Breast epithelium (tissue), 4 donors: ENCODE results near the gene GCDH. TPM values are rescaled to one million over a fixed set of nuclear protein-coding genes. Genes with fewer than 3 reads are reported as not detected.

Experiments used
- DNase-seq, 2 donors: peaks; one replicate each; pipeline ENCODE4 v3.0.0-alpha.2; 2019; ENCODE audit warnings: low spot score in 2 of 2
- H3K27ac ChIP-seq, 2 donors: fragments of 200-600 bp; sonication (generic) in 1 of 2; one replicate each; pipeline ENCODE4 v1.5.1; 2016 to 2019; ENCODE audit warnings: mild to moderate bottlenecking in 1 of 2
- H3K27me3 ChIP-seq, 2 donors: fragments of 200-600 bp; sonication (generic) in 1 of 2; one replicate each; pipeline versions ENCODE4 v1.5.1 to v1.6.0; 2017 to 2019; ENCODE audit warnings: control low read depth in 1 of 2, mild to moderate bottlenecking in 1 of 2
- H3K36me3 ChIP-seq: fragments of 200-600 bp; one replicate; pipeline ENCODE4 v1.5.1; 2019
- H3K4me1 ChIP-seq, 2 donors: fragments of 200-600 bp; sonication (generic); one replicate each; pipeline ENCODE4 v1.5.1; 2016 to 2019; ENCODE audit warnings: control low read depth in 1 of 2
- H3K4me3 ChIP-seq, 3 donors: fragments of 200-600 bp; sonication (generic); 1 replicate in 2 of 3; 2 replicates in 1 of 3; pipeline ENCODE4 v1.5.1; 2016 to 2019; ENCODE audit warnings: mild to moderate bottlenecking in 3 of 3, moderate library complexity in 2 of 3
- H3K9me3 ChIP-seq, 2 donors: fragments of 200-600 bp; sonication (generic) in 1 of 2; one replicate each; pipeline ENCODE4 v1.5.1; 2016 to 2019; ENCODE audit warnings: control low read depth in 1 of 2
- POLR2A ChIP-seq: fragments of 450-650 bp; IDR thresholded peaks from one replicate; pipeline ENCODE4 v1.6.1; 2016; ENCODE audit warnings: antibody characterized with exemption, mild to moderate bottlenecking, moderate library complexity
- POLR2AphosphoS5 ChIP-seq, 3 donors: sonication (generic); formaldehyde crosslinking; IDR thresholded peaks; one replicate each; pipeline ENCODE4 v1.6.1; 2017; ENCODE audit warnings: antibody characterized with exemption in 3 of 3
- intact Hi-C: fragments of 100-400 bp; cut with DNase I; formaldehyde crosslinking; loops from one replicate; pipeline ENCODE4 v1.15.1; 2023; ENCODE audit warnings: low total_unique reads
- total RNA-seq, 3 donors: library from RNA; depleted of rRNA; stranded (reverse); fragments of >200 nt; gene quantifications; one replicate each; pipeline ENCODE4 v1.1.0, GENCODE V29; 2016
- TF ChIP-seq, protein P1 (sequence below), 3 donors: fragments of 450-650 bp; IDR thresholded peaks; one replicate each; pipeline ENCODE4 v1.5.1; 2016 to 2017; ENCODE audit warnings: antibody characterized with exemption in 3 of 3, mild to moderate bottlenecking in 3 of 3, moderate library complexity in 3 of 3

GCDH gene
- total RNA-seq, 3 donors from 2014 or later, result 39.2 to 72.8 (median 50.1) TPM

- no peak for TF ChIP-seq POLR2A
- TF ChIP-seq, protein P1, sequence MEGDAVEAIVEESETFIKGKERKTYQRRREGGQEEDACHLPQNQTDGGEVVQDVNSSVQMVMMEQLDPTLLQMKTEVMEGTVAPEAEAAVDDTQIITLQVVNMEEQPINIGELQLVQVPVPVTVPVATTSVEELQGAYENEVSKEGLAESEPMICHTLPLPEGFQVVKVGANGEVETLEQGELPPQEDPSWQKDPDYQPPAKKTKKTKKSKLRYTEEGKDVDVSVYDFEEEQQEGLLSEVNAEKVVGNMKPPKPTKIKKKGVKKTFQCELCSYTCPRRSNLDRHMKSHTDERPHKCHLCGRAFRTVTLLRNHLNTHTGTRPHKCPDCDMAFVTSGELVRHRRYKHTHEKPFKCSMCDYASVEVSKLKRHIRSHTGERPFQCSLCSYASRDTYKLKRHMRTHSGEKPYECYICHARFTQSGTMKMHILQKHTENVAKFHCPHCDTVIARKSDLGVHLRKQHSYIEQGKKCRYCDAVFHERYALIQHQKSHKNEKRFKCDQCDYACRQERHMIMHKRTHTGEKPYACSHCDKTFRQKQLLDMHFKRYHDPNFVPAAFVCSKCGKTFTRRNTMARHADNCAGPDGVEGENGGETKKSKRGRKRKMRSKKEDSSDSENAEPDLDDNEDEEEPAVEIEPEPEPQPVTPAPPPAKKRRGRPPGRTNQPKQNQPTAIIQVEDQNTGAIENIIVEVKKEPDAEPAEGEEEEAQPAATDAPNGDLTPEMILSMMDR (IDR thresholded peaks at IDR 0.05), result no peak
- TF ChIP-seq POLR2AphosphoS5 (IDR thresholded peaks at IDR 0.05), result no peak
- no peaks in the 10 kb centered on the region for H3K9me3 ChIP-seq
- H3K27ac ChIP-seq, result no peak overlapping the region
- H3K27me3 ChIP-seq, result no peaks in the 10 kb centered on the region
- no peaks in the 10 kb centered on the region for H3K4me1 ChIP-seq
- DNase-seq, result no peak
- peaks cover 10% of the 10 kb centered on the region for H3K36me3 ChIP-seq
- H3K4me3 ChIP-seq, result no peak overlapping the region
- intact Hi-C loops, result no loop called here
Measured at GRCh38 chr19:12921047-12921446, 30.1 kb downstream of the GCDH start.

- DNase-seq, result no peak
- TF ChIP-seq POLR2A (no peak), POLR2AphosphoS5 (IDR thresholded peaks at IDR 0.05) (no peak)
- no peaks in the 10 kb centered on the region for H3K27me3 ChIP-seq
- no peak overlapping the region for H3K27ac ChIP-seq
- no peaks in the 10 kb centered on the region for H3K9me3 ChIP-seq
- intact Hi-C loops, result no loop called here
- no peaks in the 10 kb centered on the region for H3K4me1 ChIP-seq
- no peak overlapping the region for H3K4me3 ChIP-seq
- H3K36me3 ChIP-seq, result peaks cover 17% of the 10 kb centered on the region
Measured at GRCh38 chr19:12922959-12923358, 32.0 kb downstream of the GCDH start.

- H3K36me3 ChIP-seq, result peaks cover 23% of the 10 kb centered on the region
- intact Hi-C loops, result no loop called here
- no peak for DNase-seq
Measured at GRCh38 chr19:12924621-12925310, 33.8 kb downstream of the GCDH start.

DNA sequence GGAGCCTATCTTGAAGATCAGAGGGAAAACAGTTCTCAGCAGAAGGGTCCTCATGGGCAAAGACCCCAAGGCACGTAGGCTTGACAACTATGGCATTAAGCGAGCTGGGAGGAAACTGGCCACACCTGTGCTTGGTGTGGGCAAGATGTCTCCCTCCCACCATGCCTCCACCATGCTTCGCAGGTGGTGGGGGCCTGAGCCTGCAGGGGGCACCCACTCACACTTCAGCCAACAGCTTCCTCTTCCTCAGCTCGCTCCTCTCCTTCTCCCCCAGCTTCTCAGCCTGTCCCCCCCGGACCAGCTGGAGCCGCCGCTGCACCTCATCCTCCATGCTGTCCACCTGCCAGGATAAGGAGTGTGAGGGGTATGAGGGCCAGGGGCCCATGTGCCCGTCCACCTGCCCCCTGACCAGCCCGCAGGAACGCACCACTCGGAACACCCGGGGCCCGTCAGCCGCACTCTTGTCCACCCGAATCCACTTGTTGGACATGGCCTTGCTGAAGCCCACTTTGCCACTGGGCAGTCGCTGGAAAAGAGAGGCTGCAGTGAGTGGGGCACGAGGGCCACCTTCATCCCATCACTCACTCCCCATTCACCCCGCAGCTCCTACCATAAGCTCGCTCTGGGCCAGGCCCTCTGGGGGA is 39.2 kb downstream of the GCDH start:
- TF ChIP-seq POLR2A (no peak), POLR2AphosphoS5 (IDR thresholded peaks at IDR 0.05) (no peak)
- TF ChIP-seq, protein P1 (IDR thresholded peaks at IDR 0.05), result no peak
- Histone ChIP-seq H3K27ac (no peak overlapping the region), H3K4me3 (no peak overlapping the region), H3K9me3 (no peaks in the 10 kb centered on the region), H3K4me1 (peaks cover 4 to 9% of the 10 kb centered on the region in 2 donors), H3K27me3 (no peaks in the 10 kb centered on the region), H3K36me3 (peaks cover 13% of the 10 kb centered on the region)
- intact Hi-C loops, result no loop called here
- DNase-seq, result no peak

More at GRCh38 chr19:12924621-12925310, 33.8 kb downstream of the GCDH start:
- TF ChIP-seq POLR2A (no peak), POLR2AphosphoS5 (IDR thresholded peaks at IDR 0.05) (no peak)
- TF ChIP-seq, protein P1 (IDR thresholded peaks at IDR 0.05), result no peak
- Histone ChIP-seq H3K27ac (no peak overlapping the region), H3K9me3 (no peaks in the 10 kb centered on the region), H3K4me1 (no peaks in the 10 kb centered on the region), H3K4me3 (no peak overlapping the region), H3K27me3 (no peaks in the 10 kb centered on the region)

DNA sequence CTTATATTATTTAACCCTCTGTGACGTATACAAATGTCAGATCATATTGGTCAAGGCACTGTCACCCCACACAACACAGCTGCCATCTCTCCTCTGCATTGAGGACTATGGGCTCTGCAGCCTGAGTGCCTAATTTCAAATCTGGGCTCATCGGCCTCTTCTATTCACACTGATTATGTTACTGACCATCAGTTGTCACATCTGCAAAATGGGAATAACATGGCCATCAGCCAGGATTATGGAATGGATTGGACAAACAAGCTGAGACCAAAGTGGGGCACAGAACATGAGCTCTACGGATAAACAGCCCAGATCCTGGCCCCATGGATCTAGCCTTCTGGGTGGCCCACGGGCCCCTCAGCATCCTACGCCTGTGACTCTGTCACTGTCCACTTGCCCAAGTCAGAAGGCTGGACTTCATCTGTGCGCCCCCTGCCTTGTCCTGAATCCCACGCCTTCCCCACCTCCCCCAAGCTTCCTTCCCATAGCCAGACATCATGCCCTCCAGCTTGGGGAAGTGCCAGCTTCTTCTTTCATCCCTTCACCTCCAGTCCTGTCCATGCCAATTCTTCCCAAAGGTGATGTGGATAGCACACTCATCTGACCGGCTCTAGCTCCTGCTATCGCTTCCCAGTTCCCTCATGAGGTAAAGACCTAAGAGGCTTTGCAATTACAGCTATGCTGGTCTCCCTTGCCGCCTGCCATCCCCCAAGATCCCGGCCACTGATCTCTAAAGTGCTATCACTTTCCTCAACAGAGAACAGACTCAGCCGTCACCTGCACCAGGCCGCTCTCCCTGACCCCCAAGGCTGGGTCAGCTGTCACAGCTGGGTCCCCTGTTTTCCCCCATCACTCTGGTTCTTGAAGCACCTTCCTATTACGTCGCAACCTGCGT is 41.7 kb downstream of the GCDH start:
- Histone ChIP-seq H3K4me3 (peak overlapping the region; percentile 86 to 97 (median 96)), H3K27me3 (no peaks in the 10 kb centered on the region), H3K36me3 (peaks cover 6% of the 10 kb centered on the region), H3K4me1 (peaks cover 4 to 12% of the 10 kb centered on the region in 2 donors), H3K9me3 (no peaks in the 10 kb centered on the region), H3K27ac (peak overlapping the region; percentile 81)
- intact Hi-C loops, result no loop called here
- TF ChIP-seq POLR2A (no peak), POLR2AphosphoS5 (IDR thresholded peaks at IDR 0.05) (no peak)
- TF ChIP-seq, protein P1 (IDR thresholded peaks at IDR 0.05), result no peak
- no peak for DNase-seq
